Stimulated activated CD4-positive, alpha-beta T cell treated with anti-CD3 and anti-CD28 coated beads, TNF-alpha, amount 100 ng/mL, for 48 hours (primary cell): ENCODE data around the gene KRTAP3-2.
"Not testable (repeated sequence)": the region's sequence is repeated elsewhere in the genome, so short reads cannot be mapped to it uniquely, and the experiment has no call there.

Experiments
- DNase-seq, 3 donors: peaks; one replicate each; pipeline ENCODE4 v3.0.0-alpha.2; 2020; ENCODE audit warnings: low read depth in 3 of 3

The KRTAP3-2 gene

GRCh38 chr17:40999563-40999962 is at the start of gene KRTAP3-2:
TSS of gene KRTAP3-2 (minus strand) at chr17:40999906. CDS start at chr17:40999853, 53 bp downstream.
- not testable (repeated sequence) for DNase-seq

- DNase-seq: no peak
Observed at GRCh38 chr17:41049110-41049509, 49.4 kb upstream of the KRTAP3-2 start.

- DNase-seq: no peak
Observed at GRCh38 chr17:41048441-41048840, 48.7 kb upstream of the KRTAP3-2 start.

- DNase-seq: not testable (repeated sequence)
Observed at GRCh38 chr17:41046735-41047465, 47.2 kb upstream of the KRTAP3-2 start, which contains the start of gene KRTAP2-1. TSS of gene KRTAP2-1 (minus strand) at chr17:41047316. CDS start at chr17:41047267, 49 bp downstream.

- DNase-seq: no peak
Observed at GRCh38 chr17:41042953-41043352, 43.2 kb upstream of the KRTAP3-2 start.

GRCh38 chr17:41040783-41041571 is 41.3 kb upstream of the KRTAP3-2 start, which contains the start of gene KRTAP1-1:
TSS of gene KRTAP1-1 (minus strand) at chr17:41041450. CDS start at chr17:41041397, 53 bp downstream.
- not testable (repeated sequence) for DNase-seq

- no peak for DNase-seq
Observed at GRCh38 chr17:41037853-41038350, 38.2 kb upstream of the KRTAP3-2 start.

GRCh38 chr17:41034346-41034935 is 34.7 kb upstream of the KRTAP3-2 start, which contains the start of gene KRTAP1-3:
TSS of gene KRTAP1-3 (minus strand) at chr17:41034874. CDS start at chr17:41034821, 53 bp downstream.
- not testable (repeated sequence) for DNase-seq

GRCh38 chr17:41029633-41030245 is 30.0 kb upstream of the KRTAP3-2 start, which contains the start of gene KRTAP1-4:
TSS of gene KRTAP1-4 (minus strand) at chr17:41030195. CDS start at chr17:41030078, 117 bp downstream.
- DNase-seq: no peak

- no peak for DNase-seq
Observed at GRCh38 chr17:41026715-41027471, 27.2 kb upstream of the KRTAP3-2 start, which contains the start of gene KRTAP1-5. TSS of gene KRTAP1-5 (minus strand) at chr17:41027208. CDS start at chr17:41027155, 53 bp downstream.

GRCh38 chr17:41024697-41025096 is 25.0 kb upstream of the KRTAP3-2 start:
- no peak for DNase-seq

- DNase-seq: no peak
Observed at GRCh38 chr17:41020336-41020735, 20.6 kb upstream of the KRTAP3-2 start.

GRCh38 chr17:41019415-41019814 is 19.7 kb upstream of the KRTAP3-2 start:
- no peak for DNase-seq

GRCh38 chr17:41018541-41018940 is 18.8 kb upstream of the KRTAP3-2 start:
- no peak for DNase-seq

GRCh38 chr17:41016578-41017215 is 17.0 kb upstream of the KRTAP3-2 start:
- DNase-seq: no peak

GRCh38 chr17:41015454-41015853 is 15.7 kb upstream of the KRTAP3-2 start:
- no peak for DNase-seq

- no peak for DNase-seq
Observed at GRCh38 chr17:41013606-41014005, 13.9 kb upstream of the KRTAP3-2 start.

GRCh38 chr17:41013181-41013580 is 13.5 kb upstream of the KRTAP3-2 start:
- no peak for DNase-seq

GRCh38 chr17:41012326-41013120 is 12.8 kb upstream of the KRTAP3-2 start:
- DNase-seq: no peak
